Stimulated activated naive CD8-positive, alpha-beta T cell treated with anti-CD3 and anti-CD28 coated beads, Interleukin-15, Interleukin-2, amounts not matched to agents 100 ng/mL and 50 ng/mL, for 24 hours (primary cell): ENCODE data around the gene EPHA2.

ENCODE experiments used
- H3K27ac Mint-ChIP-seq: one replicate; pipeline ENCODE4 v1.8.0; 2021; ENCODE audit warnings: mild to moderate bottlenecking, mixed read lengths
- H3K27me3 Mint-ChIP-seq: one replicate; pipeline ENCODE4 v1.8.0; 2021; ENCODE audit warnings: mixed read lengths
- H3K36me3 Mint-ChIP-seq: one replicate; pipeline ENCODE4 v1.8.0; 2021; ENCODE audit warnings: low read depth, mixed read lengths
- H3K4me1 Mint-ChIP-seq: one replicate; pipeline ENCODE4 v1.8.0; 2021; ENCODE audit warnings: low read depth, mixed read lengths
- H3K4me3 Mint-ChIP-seq: one replicate; pipeline ENCODE4 v1.8.0; 2021; ENCODE audit warnings: mild to moderate bottlenecking, mixed read lengths
- H3K9me3 Mint-ChIP-seq: one replicate; pipeline ENCODE4 v1.8.0; 2021; ENCODE audit warnings: mixed read lengths

Gene EPHA2

GRCh38 chr1:16151196-16151994 lies 4.5 kb downstream of the EPHA2 start:
- H3K4me1 Mint-ChIP-seq: peaks cover 22% of the 10 kb centered on the region
- no peak overlapping the region for H3K4me3 Mint-ChIP-seq
- H3K27me3 Mint-ChIP-seq: peaks cover 14% of the 10 kb centered on the region
- H3K9me3 Mint-ChIP-seq: no peaks in the 10 kb centered on the region
- no peak overlapping the region for H3K27ac Mint-ChIP-seq
- H3K36me3 Mint-ChIP-seq: no peaks in the 10 kb centered on the region

- Mint-ChIP-seq H3K4me1 (peaks cover 16% of the 10 kb centered on the region), H3K9me3 (no peaks in the 10 kb centered on the region), H3K27ac (no peak overlapping the region), H3K4me3 (no peak overlapping the region), H3K36me3 (no peaks in the 10 kb centered on the region), H3K27me3 (peaks cover 14% of the 10 kb centered on the region)
Observed at GRCh38 chr1:16150508-16150907, 5.4 kb downstream of the EPHA2 start.

- no peaks in the 10 kb centered on the region for H3K36me3 Mint-ChIP-seq
- H3K4me3 Mint-ChIP-seq: no peak overlapping the region
- no peaks in the 10 kb centered on the region for H3K9me3 Mint-ChIP-seq
- H3K27ac Mint-ChIP-seq: no peak overlapping the region
- H3K27me3 Mint-ChIP-seq: peaks cover 14% of the 10 kb centered on the region
- H3K4me1 Mint-ChIP-seq: peaks cover 12% of the 10 kb centered on the region
Observed at GRCh38 chr1:16149702-16150488, 6.0 kb downstream of the EPHA2 start.

- Mint-ChIP-seq H3K4me3 (no peak overlapping the region), H3K27ac (no peak overlapping the region), H3K27me3 (peaks cover 17% of the 10 kb centered on the region), H3K9me3 (no peaks in the 10 kb centered on the region), H3K36me3 (no peaks in the 10 kb centered on the region), H3K4me1 (peaks cover 4% of the 10 kb centered on the region)
Observed at GRCh38 chr1:16149146-16149545, 6.7 kb downstream of the EPHA2 start.

GRCh38 chr1:16148329-16149092 lies 7.4 kb downstream of the EPHA2 start:
- Mint-ChIP-seq H3K36me3 (no peaks in the 10 kb centered on the region), H3K27ac (no peak overlapping the region), H3K27me3 (peaks cover 17% of the 10 kb centered on the region), H3K9me3 (no peaks in the 10 kb centered on the region), H3K4me3 (no peak overlapping the region), H3K4me1 (peaks cover 3% of the 10 kb centered on the region)

GRCh38 chr1:16147156-16147926 lies 8.5 kb downstream of the EPHA2 start:
- Mint-ChIP-seq H3K4me3 (no peak overlapping the region), H3K4me1 (no peaks in the 10 kb centered on the region), H3K27me3 (peaks cover 11% of the 10 kb centered on the region), H3K27ac (no peak overlapping the region), H3K36me3 (no peaks in the 10 kb centered on the region), H3K9me3 (no peaks in the 10 kb centered on the region)

GRCh38 chr1:16146279-16147155 lies 9.4 kb downstream of the EPHA2 start:
- no peaks in the 10 kb centered on the region for H3K9me3 Mint-ChIP-seq
- H3K27me3 Mint-ChIP-seq: peaks cover 12% of the 10 kb centered on the region
- H3K36me3 Mint-ChIP-seq: no peaks in the 10 kb centered on the region
- no peak overlapping the region for H3K4me3 Mint-ChIP-seq
- H3K4me1 Mint-ChIP-seq: peaks cover under 1% of the 10 kb centered on the region
- no peak overlapping the region for H3K27ac Mint-ChIP-seq

GRCh38 chr1:16145662-16146278 lies 10.1 kb downstream of the EPHA2 start:
- peaks cover 8% of the 10 kb centered on the region for H3K4me1 Mint-ChIP-seq
- H3K27me3 Mint-ChIP-seq: peaks cover 12% of the 10 kb centered on the region
- no peaks in the 10 kb centered on the region for H3K36me3 Mint-ChIP-seq
- H3K9me3 Mint-ChIP-seq: no peaks in the 10 kb centered on the region
- no peak overlapping the region for H3K4me3 Mint-ChIP-seq
- H3K27ac Mint-ChIP-seq: no peak overlapping the region

- Mint-ChIP-seq H3K9me3 (no peaks in the 10 kb centered on the region), H3K27ac (no peak overlapping the region), H3K36me3 (no peaks in the 10 kb centered on the region), H3K4me1 (peaks cover 9% of the 10 kb centered on the region), H3K27me3 (peaks cover 12% of the 10 kb centered on the region), H3K4me3 (no peak overlapping the region)
Observed at GRCh38 chr1:16145030-16145661, 10.7 kb downstream of the EPHA2 start.

GRCh38 chr1:16144325-16145029 lies 11.4 kb downstream of the EPHA2 start:
- no peak overlapping the region for H3K27ac Mint-ChIP-seq

GRCh38 chr1:16143566-16144324 lies 12.1 kb downstream of the EPHA2 start:
- peaks cover 9% of the 10 kb centered on the region for H3K27me3 Mint-ChIP-seq
- H3K9me3 Mint-ChIP-seq: no peaks in the 10 kb centered on the region
- H3K36me3 Mint-ChIP-seq: no peaks in the 10 kb centered on the region
- no peak overlapping the region for H3K27ac Mint-ChIP-seq
- no peak overlapping the region for H3K4me3 Mint-ChIP-seq
- peaks cover 14% of the 10 kb centered on the region for H3K4me1 Mint-ChIP-seq

More at GRCh38 chr1:16144325-16145029, 11.4 kb downstream of the EPHA2 start:
- Mint-ChIP-seq H3K4me1 (peaks cover 11% of the 10 kb centered on the region), H3K27me3 (peaks cover 12% of the 10 kb centered on the region), H3K36me3 (no peaks in the 10 kb centered on the region), H3K9me3 (no peaks in the 10 kb centered on the region), H3K4me3 (no peak overlapping the region)

- H3K9me3 Mint-ChIP-seq: no peaks in the 10 kb centered on the region
- H3K27me3 Mint-ChIP-seq: peaks cover 8% of the 10 kb centered on the region
- no peak overlapping the region for H3K4me3 Mint-ChIP-seq
- H3K36me3 Mint-ChIP-seq: no peaks in the 10 kb centered on the region
- H3K4me1 Mint-ChIP-seq: peaks cover 14% of the 10 kb centered on the region
- no peak overlapping the region for H3K27ac Mint-ChIP-seq
Observed at GRCh38 chr1:16143005-16143565, 12.8 kb downstream of the EPHA2 start.
